Measurements from ENCODE around the gene SYNRG.

DNA sequence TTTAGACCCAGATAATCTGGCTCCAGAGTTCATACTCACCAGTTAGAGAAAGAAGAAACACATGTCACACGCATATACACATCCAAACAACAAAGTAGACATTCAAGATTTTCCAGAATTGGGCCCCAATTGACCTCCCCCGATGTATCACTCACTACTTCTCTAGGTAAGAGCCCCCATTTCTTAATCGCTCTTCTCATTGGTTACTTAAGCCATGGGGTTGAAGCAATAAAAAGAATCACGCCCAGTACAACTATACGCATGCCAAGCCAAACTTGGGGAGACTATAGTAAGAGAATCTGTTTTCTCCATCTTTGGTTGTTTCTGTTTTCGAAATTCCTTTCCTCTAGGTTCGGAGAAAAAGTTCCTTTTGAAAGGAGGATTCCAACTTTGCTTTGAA is 33.5 kb upstream of the SYNRG start:
- TF ChIP-seq POLR2A (IDR thresholded peaks at IDR 0.05; ENCODE audit: low read length) (no peak), CBX2 (IDR thresholded peaks at IDR 0.05; ENCODE audit: borderline replicate concordance, low read depth) (no peak), MYC (IDR thresholded peaks at IDR 0.05; ENCODE audit: borderline replicate concordance, low read length) (no peak), CHD2 (IDR thresholded peaks at IDR 0.05; ENCODE audit: low read length, partially characterized antibody) (no peak), HOXA7 (CRISPR knock-in tag; IDR thresholded peaks at IDR 0.05) (no peak), ZSCAN20 (CRISPR knock-in tag; IDR thresholded peaks at IDR 0.05) (no peak), EP300 (IDR thresholded peaks at IDR 0.05) (no peak)
- TF ChIP-seq, protein P1, sequence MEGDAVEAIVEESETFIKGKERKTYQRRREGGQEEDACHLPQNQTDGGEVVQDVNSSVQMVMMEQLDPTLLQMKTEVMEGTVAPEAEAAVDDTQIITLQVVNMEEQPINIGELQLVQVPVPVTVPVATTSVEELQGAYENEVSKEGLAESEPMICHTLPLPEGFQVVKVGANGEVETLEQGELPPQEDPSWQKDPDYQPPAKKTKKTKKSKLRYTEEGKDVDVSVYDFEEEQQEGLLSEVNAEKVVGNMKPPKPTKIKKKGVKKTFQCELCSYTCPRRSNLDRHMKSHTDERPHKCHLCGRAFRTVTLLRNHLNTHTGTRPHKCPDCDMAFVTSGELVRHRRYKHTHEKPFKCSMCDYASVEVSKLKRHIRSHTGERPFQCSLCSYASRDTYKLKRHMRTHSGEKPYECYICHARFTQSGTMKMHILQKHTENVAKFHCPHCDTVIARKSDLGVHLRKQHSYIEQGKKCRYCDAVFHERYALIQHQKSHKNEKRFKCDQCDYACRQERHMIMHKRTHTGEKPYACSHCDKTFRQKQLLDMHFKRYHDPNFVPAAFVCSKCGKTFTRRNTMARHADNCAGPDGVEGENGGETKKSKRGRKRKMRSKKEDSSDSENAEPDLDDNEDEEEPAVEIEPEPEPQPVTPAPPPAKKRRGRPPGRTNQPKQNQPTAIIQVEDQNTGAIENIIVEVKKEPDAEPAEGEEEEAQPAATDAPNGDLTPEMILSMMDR (IDR thresholded peaks at IDR 0.05) = no peak
- TF ChIP-seq, protein P2, sequence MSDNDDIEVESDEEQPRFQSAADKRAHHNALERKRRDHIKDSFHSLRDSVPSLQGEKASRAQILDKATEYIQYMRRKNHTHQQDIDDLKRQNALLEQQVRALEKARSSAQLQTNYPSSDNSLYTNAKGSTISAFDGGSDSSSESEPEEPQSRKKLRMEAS (IDR thresholded peaks at IDR 0.05) = no peak
- TF ChIP-seq, protein P3, sequence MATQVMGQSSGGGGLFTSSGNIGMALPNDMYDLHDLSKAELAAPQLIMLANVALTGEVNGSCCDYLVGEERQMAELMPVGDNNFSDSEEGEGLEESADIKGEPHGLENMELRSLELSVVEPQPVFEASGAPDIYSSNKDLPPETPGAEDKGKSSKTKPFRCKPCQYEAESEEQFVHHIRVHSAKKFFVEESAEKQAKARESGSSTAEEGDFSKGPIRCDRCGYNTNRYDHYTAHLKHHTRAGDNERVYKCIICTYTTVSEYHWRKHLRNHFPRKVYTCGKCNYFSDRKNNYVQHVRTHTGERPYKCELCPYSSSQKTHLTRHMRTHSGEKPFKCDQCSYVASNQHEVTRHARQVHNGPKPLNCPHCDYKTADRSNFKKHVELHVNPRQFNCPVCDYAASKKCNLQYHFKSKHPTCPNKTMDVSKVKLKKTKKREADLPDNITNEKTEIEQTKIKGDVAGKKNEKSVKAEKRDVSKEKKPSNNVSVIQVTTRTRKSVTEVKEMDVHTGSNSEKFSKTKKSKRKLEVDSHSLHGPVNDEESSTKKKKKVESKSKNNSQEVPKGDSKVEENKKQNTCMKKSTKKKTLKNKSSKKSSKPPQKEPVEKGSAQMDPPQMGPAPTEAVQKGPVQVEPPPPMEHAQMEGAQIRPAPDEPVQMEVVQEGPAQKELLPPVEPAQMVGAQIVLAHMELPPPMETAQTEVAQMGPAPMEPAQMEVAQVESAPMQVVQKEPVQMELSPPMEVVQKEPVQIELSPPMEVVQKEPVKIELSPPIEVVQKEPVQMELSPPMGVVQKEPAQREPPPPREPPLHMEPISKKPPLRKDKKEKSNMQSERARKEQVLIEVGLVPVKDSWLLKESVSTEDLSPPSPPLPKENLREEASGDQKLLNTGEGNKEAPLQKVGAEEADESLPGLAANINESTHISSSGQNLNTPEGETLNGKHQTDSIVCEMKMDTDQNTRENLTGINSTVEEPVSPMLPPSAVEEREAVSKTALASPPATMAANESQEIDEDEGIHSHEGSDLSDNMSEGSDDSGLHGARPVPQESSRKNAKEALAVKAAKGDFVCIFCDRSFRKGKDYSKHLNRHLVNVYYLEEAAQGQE (IDR thresholded peaks at IDR 0.05) = no peak

Data from A549 (cell line).